SJCRH30 (cell line): ENCODE measurements around the gene SLC15A5. TPM values are rescaled to one million over a fixed set of nuclear protein-coding genes. Genes with fewer than 3 reads are reported as not detected.
A peak's percentile ranks its signal among the peaks of the same experiment; 100 is the strongest.

Experiments
- DNase-seq, 2 experiments: peaks; one replicate each; pipeline ENCODE4 v3.0.0-alpha.2; 2015 to 2020
- H3K27ac ChIP-seq: fragments of 250-450 bp; sonication (Bioruptor Pico); 2 replicates; pipeline ENCODE4 v1.5.1; 2020; ENCODE audit warnings: mild to moderate bottlenecking, moderate library complexity
- H3K27me3 ChIP-seq: fragments of 250-450 bp; sonication (Bioruptor Pico); 2 replicates; pipeline ENCODE4 v1.5.1; 2020; ENCODE audit warnings: mild to moderate bottlenecking, moderate library complexity
- H3K36me3 ChIP-seq: fragments of 250-450 bp; sonication (Bioruptor Pico); 2 replicates; pipeline ENCODE4 v1.5.1; 2020; ENCODE audit warnings: mild to moderate bottlenecking, moderate library complexity
- H3K4me1 ChIP-seq: fragments of 250-450 bp; sonication (Bioruptor Pico); 2 replicates; pipeline ENCODE4 v1.5.1; 2020; ENCODE audit warnings: mild to moderate bottlenecking, moderate library complexity
- H3K4me3 ChIP-seq: fragments of 250-450 bp; sonication (Bioruptor Pico); 2 replicates; pipeline ENCODE4 v1.5.1; 2020; ENCODE audit warnings: mild to moderate bottlenecking, moderate library complexity
- H3K9me3 ChIP-seq: fragments of 250-450 bp; sonication (Bioruptor Pico); replicated peaks from 2 replicates; pipeline ENCODE4 v1.5.1; 2020; ENCODE audit warnings: mild to moderate bottlenecking, moderate library complexity
- total RNA-seq: library from RNA; depleted of rRNA; stranded (reverse); fragments of >200 nt; shearing (Covaris generic); gene quantifications from 2 replicates; pipeline ENCODE4 v1.2.3, GENCODE V29; 2014; rRNA removed

The SLC15A5 gene, protein sequence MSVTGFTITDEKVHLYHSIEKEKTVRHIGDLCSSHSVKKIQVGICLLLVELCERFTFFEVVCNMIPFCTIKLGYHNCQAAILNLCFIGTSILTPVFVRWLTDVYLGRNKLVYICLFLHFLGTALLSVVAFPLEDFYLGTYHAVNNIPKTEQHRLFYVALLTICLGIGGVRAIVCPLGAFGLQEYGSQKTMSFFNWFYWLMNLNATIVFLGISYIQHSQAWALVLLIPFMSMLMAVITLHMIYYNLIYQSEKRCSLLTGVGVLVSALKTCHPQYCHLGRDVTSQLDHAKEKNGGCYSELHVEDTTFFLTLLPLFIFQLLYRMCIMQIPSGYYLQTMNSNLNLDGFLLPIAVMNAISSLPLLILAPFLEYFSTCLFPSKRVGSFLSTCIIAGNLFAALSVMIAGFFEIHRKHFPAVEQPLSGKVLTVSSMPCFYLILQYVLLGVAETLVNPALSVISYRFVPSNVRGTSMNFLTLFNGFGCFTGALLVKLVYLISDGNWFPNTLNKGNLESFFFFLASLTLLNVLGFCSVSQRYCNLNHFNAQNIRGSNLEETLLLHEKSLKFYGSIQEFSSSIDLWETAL
- total RNA-seq: not detected in 2 replicates

GRCh38 chr12:16277585-16277984 lies at the start of gene SLC15A5:
Gene SLC15A5, minus strand, starts transcription at chr12:16277685. Its CDS starts 0 bp downstream, at chr12:16277685.
- no peak within 1 kb of the TSS for H3K27ac ChIP-seq
- no peak for DNase-seq
- H3K36me3 ChIP-seq: no peaks in the 10 kb centered on the region
- no peak within 1 kb of the TSS for H3K4me3 ChIP-seq
- H3K27me3 ChIP-seq: no peaks in the 10 kb centered on the region
- H3K9me3 ChIP-seq: no peaks in the 10 kb centered on the region
- H3K4me1 ChIP-seq: no peaks in the 10 kb centered on the region

GRCh38 chr12:16325426-16325825 lies 47.9 kb upstream of the SLC15A5 start:
- peak; percentile 13 to 40 for DNase-seq
- no peaks in the 10 kb centered on the region for H3K27me3 ChIP-seq
- H3K9me3 ChIP-seq: no peaks in the 10 kb centered on the region
- H3K4me1 ChIP-seq: no peaks in the 10 kb centered on the region
- H3K36me3 ChIP-seq: no peaks in the 10 kb centered on the region
- no peak overlapping the region for H3K27ac ChIP-seq
- no peak overlapping the region for H3K4me3 ChIP-seq

GRCh38 chr12:16324772-16325171 lies 47.3 kb upstream of the SLC15A5 start:
- H3K27me3 ChIP-seq: no peaks in the 10 kb centered on the region
- no peaks in the 10 kb centered on the region for H3K36me3 ChIP-seq
- H3K4me3 ChIP-seq: no peak overlapping the region
- H3K27ac ChIP-seq: no peak overlapping the region
- DNase-seq: no peak
- no peaks in the 10 kb centered on the region for H3K4me1 ChIP-seq
- H3K9me3 ChIP-seq: no peaks in the 10 kb centered on the region

DNA sequence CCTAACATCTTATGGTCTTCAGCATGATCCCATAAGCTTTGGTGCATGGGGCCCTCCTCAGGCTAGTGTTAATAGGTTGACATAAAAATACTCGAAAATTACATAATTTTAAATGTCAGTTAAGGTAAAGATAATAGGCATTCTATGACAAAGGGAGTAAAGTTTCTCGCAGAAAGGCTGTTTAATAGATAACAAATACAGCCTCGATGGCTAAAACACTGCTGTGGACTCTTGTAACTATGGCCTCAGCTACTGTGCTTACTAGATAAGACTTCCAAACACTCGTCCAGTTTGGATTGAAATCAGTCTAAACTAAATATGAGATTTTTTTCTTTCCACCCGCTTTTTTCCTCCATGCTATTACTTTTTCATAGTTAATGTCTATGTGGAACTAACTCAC lies 46.8 kb upstream of the SLC15A5 start:
- Histone ChIP-seq H3K36me3 (no peaks in the 10 kb centered on the region), H3K9me3 (no peaks in the 10 kb centered on the region), H3K27ac (no peak overlapping the region), H3K4me1 (no peaks in the 10 kb centered on the region), H3K4me3 (no peak overlapping the region), H3K27me3 (no peaks in the 10 kb centered on the region)
- no peak for DNase-seq

GRCh38 chr12:16323638-16324037 lies 46.2 kb upstream of the SLC15A5 start:
- DNase-seq: no peak
- Histone ChIP-seq H3K9me3 (no peaks in the 10 kb centered on the region), H3K4me1 (no peaks in the 10 kb centered on the region), H3K36me3 (no peaks in the 10 kb centered on the region), H3K27ac (no peak overlapping the region), H3K27me3 (no peaks in the 10 kb centered on the region), H3K4me3 (no peak overlapping the region)

DNA sequence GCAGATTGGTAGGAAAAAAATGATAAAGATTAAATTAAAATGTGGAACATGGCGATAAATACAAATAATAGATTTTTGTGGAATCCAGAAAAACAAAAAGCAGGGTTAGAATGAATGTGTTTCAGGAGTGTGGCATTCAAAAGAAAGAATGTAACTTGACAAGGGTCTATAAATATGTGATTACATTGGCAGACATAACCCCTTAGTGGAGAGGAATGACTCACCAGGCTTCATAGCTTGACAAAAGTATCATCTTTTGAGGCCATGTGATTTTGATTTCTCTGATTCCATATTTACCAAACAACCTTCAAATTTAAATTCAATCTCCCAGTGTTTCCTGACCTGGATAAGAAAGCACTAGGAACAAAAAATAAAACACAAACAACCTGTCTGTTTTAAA lies 45.5 kb upstream of the SLC15A5 start:
- Histone ChIP-seq H3K27me3 (no peaks in the 10 kb centered on the region), H3K4me3 (no peak overlapping the region), H3K9me3 (no peaks in the 10 kb centered on the region), H3K4me1 (no peaks in the 10 kb centered on the region), H3K27ac (no peak overlapping the region), H3K36me3 (no peaks in the 10 kb centered on the region)
- no peak for DNase-seq

DNA sequence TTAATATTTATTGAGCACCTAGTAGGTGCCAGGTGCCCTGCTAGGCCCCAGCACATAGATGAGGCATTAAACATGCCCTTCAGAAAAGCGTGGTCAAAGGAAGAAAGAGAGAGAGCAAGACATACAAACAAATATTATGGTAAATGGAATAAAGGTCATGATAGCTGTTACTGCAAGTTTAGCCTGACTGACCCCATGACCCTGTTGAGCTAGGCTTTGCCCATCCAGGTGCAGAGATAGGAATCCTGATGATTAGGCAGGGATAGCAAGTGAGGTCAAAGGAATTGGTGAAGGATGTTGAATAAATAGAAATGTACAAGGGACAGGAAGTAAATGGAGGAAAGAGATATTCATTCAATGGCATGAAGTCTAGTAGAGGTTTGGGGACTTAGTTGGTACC lies 33.4 kb upstream of the SLC15A5 start:
- no peak for DNase-seq
- Histone ChIP-seq H3K27me3 (no peaks in the 10 kb centered on the region), H3K36me3 (no peaks in the 10 kb centered on the region), H3K27ac (no peak overlapping the region), H3K4me1 (no peaks in the 10 kb centered on the region), H3K9me3 (no peaks in the 10 kb centered on the region), H3K4me3 (no peak overlapping the region)

DNA sequence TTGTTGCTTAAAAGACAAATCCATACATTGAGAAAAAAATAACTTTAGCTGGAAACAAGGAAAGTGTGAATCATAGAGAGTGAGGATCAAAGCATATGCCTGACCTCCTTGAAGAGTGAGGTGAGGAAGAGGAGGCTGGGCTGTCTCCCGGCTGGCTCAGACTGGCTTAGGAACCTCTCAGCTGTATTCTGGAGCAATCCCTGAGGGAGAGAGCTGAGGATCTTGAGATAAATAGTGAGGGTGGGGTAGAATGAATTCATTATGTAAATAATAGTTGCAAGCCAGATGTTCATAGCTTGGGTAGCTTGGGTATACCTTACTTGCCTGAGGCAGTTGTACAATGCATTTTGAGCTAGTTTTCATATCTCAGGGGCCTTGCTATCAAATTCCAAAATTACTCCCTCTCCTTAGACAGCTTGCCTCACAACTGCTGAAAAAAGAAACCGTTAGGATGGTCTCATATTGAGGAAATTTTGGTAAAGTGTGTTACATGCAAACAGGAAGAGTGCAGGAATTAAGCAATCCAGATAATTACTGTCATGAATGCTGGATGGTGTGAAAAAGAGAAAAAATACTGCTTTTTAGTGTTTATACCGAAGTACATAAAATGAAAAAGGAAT lies 30.5 kb upstream of the SLC15A5 start:
- Histone ChIP-seq H3K4me3 (no peak overlapping the region), H3K27me3 (no peaks in the 10 kb centered on the region), H3K9me3 (no peaks in the 10 kb centered on the region), H3K36me3 (no peaks in the 10 kb centered on the region), H3K27ac (no peak overlapping the region), H3K4me1 (no peaks in the 10 kb centered on the region)
- DNase-seq: peak in 1 of 2 experiments; percentile 10

DNA sequence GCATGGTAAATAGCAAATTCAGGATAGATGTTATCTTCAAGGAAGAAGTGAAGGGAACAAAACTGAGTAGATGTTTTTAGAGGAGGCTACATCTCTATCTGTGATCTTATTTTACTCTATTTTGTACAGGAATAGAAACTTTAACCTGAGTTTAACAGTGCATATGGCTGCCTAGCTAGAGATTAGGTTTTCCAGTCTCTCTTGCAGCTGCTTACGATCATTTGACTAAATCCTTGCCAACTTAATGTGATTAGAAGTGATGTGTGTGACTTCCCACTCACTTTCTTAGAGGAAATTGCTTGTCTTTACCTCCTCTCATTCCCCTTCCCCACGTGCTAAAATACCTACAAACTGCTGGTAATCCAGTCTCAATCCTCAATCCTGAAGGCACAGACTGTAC lies 26.5 kb upstream of the SLC15A5 start:
- H3K4me1 ChIP-seq: no peaks in the 10 kb centered on the region
- H3K27ac ChIP-seq: no peak overlapping the region
- H3K9me3 ChIP-seq: no peaks in the 10 kb centered on the region
- no peaks in the 10 kb centered on the region for H3K27me3 ChIP-seq
- DNase-seq: no peak
- no peak overlapping the region for H3K4me3 ChIP-seq
- no peaks in the 10 kb centered on the region for H3K36me3 ChIP-seq

DNA sequence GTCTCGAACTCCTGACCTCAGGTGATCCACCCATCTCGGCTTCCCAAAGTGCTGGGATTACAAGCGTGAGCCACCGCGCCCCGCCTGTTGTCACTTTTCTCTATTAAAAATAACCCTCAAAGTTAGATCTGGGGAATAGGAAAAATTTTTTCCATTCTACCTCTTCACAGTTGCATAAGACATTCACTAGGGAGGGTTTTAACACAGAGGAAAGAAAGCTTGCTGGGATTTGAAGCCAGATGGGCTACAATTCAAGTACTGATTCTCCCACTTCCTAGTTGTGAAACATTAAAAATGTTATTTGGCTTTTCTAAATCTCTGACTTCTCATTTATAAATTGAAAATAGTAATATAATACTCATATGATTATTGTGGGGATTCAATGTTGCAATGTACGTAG lies 23.3 kb upstream of the SLC15A5 start:
- H3K27me3 ChIP-seq: no peaks in the 10 kb centered on the region
- H3K27ac ChIP-seq: no peak overlapping the region
- no peaks in the 10 kb centered on the region for H3K9me3 ChIP-seq
- no peaks in the 10 kb centered on the region for H3K36me3 ChIP-seq
- DNase-seq: no peak
- no peak overlapping the region for H3K4me3 ChIP-seq
- no peaks in the 10 kb centered on the region for H3K4me1 ChIP-seq

DNA sequence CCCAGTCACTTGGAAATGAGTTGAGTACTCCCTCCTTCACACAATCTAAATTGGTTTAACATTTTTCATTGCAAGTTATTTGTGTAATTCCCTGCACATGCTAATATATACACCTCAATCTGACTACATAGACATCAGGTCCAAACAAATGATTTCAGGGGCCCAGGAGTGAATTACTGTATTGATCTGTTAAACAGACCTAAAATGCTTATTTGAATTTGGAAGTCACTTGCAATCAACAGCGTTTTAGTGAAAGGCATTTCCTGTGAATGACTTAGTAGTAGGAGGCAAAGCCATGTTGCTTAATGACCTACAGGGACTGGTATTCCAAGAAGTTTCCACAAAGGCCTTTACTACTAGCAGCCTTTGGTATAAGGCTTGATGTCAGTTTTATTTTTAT lies 22.6 kb upstream of the SLC15A5 start:
- no peak overlapping the region for H3K4me3 ChIP-seq
- DNase-seq: no peak
- H3K9me3 ChIP-seq: no peaks in the 10 kb centered on the region
- H3K36me3 ChIP-seq: no peaks in the 10 kb centered on the region
- H3K4me1 ChIP-seq: no peaks in the 10 kb centered on the region
- no peaks in the 10 kb centered on the region for H3K27me3 ChIP-seq
- H3K27ac ChIP-seq: no peak overlapping the region

- Histone ChIP-seq H3K4me3 (no peak overlapping the region), H3K27me3 (no peaks in the 10 kb centered on the region), H3K4me1 (no peaks in the 10 kb centered on the region), H3K27ac (no peak overlapping the region), H3K9me3 (no peaks in the 10 kb centered on the region), H3K36me3 (no peaks in the 10 kb centered on the region)
- DNase-seq: no peak
Measured at GRCh38 chr12:16299403-16299802, 21.9 kb upstream of the SLC15A5 start.

DNA sequence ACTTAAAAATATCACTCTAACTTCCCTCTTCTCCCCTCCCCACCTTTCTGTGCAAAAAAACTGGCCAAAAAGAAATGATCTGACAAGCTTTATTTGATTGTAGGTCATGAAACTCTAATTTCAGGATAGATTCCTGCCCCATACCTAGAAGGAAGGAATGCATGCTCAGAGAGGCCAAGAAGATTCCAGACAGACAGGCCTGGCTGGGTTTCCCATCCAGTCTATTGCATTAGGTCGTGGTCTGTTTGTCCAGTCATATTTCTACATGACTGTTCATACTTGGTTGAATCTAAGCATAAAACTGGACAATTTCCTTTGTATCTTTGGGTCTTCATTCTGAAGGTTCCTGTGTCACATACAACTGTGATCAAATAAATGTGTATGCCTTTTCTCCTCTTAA lies 20.0 kb upstream of the SLC15A5 start:
- Histone ChIP-seq H3K4me1 (no peaks in the 10 kb centered on the region), H3K36me3 (no peaks in the 10 kb centered on the region), H3K27ac (no peak overlapping the region), H3K4me3 (no peak overlapping the region), H3K9me3 (no peaks in the 10 kb centered on the region), H3K27me3 (no peaks in the 10 kb centered on the region)
- no peak for DNase-seq

DNA sequence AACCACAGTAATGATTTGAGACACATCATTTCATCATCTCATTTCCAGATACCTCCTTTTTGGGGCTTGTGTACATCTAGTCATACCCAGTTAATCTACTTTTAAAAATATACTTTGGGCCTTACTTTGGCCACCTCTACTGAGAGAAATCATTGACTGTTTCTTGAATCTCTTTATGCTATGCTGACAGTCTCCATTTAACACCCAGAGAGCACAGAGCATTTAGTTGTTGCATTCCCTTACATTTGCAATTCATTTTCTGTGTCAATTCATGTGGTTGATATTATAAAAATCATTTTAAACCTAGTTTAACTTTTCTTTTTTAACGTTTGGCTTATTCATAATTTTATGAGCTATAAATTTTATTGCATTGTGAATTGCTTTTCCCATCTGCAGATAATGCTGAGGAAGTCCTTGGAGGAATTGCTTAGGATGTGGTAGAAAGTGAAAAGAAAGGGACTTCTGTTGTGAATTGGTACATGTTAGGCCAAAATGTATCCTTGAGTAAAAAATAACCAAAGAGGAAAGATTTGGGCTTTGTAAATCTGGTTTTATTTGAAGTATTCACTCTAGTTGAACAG lies 17.0 kb upstream of the SLC15A5 start:
- Histone ChIP-seq H3K4me1 (no peaks in the 10 kb centered on the region), H3K9me3 (no peaks in the 10 kb centered on the region), H3K36me3 (no peaks in the 10 kb centered on the region), H3K27me3 (no peaks in the 10 kb centered on the region), H3K4me3 (no peak overlapping the region), H3K27ac (no peak overlapping the region)
- no peak for DNase-seq

DNA sequence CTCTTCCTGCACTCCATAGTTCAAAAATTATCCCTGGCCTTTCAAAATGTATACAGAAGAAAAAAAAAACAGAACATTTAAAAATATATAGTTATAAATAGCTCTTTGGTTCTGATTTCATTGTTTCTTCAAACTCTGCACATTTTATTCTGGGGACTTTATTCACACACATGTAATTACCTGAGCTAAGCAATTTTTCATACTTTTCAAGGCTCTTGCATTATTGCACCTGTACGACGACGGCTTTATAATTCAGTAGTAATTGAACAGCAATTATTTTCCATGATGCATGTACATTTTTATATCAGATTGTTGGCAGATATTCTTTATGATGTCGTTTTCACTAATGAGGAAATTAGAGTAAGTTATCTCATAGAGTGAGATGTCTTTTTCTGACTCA lies 13.5 kb upstream of the SLC15A5 start:
- Histone ChIP-seq H3K36me3 (no peaks in the 10 kb centered on the region), H3K27me3 (no peaks in the 10 kb centered on the region), H3K4me1 (no peaks in the 10 kb centered on the region), H3K4me3 (no peak overlapping the region), H3K9me3 (no peaks in the 10 kb centered on the region), H3K27ac (no peak overlapping the region)
- no peak for DNase-seq
